HG03378 (cell line): Measurements from ENCODE around the gene FAM53B.

Source experiments
- ATAC-seq: cut with Tn5 transposase; IDR thresholded peaks from one replicate; pipeline ENCODE4 v1.9.1; 2021; ENCODE audit warnings: mild to moderate bottlenecking, moderate library complexity; ENCODE audit not compliant: unreplicated experiment

Gene FAM53B

GRCh38 chr10:124637746-124638145 is 106.4 kb downstream of the FAM53B start:
- ATAC-seq, result no peak

- no peak for ATAC-seq
These were observed 107.0 kb downstream of the FAM53B start for GRCh38 chr10:124637091-124637700.

- ATAC-seq, result no peak
These were observed 107.7 kb downstream of the FAM53B start for GRCh38 chr10:124636271-124636995.

- ATAC-seq, result no peak
These were observed 111.6 kb downstream of the FAM53B start for GRCh38 chr10:124632566-124632965.

DNA sequence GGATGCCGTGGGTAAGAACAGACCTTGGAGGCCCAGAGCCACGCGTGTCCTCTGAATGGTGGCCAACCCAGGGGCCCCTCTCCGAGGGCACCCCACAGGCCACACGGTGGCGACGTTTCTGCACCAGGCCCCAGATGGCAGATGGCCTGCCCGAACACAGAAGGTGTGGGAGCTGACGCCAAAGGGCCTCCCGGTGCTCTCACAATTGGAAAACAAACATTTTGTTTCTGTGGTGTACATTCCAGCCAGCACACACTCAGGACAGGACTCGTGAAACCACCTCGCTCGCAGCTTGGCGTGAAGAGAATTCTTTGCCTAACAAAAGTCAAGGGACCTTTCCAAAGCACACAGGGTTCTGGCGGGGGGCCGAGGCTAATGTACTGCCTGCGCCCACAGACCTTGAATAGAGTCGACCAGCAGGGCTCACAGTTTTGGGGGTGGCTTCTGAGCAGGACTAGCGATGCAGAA is 112.1 kb downstream of the FAM53B start:
- no peak for ATAC-seq

DNA sequence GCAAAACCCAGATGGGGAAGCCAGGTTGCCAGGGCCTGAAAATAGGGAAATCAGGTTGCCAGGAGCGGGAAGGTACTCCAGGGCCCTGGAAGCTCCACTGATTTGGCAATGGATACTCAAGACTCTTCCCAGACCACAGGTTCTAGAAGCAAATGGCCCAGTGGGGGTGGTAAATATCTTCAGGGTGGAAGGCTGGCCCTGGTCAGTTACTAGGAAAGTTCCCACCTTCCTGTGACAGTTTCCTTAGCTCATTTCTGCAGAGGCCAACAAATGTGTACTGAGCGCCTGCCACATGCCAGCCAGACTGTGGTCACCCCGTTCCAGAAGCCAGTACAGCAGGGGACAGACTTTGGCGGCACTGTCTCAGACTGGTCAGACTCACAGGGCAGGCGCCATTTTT is 113.6 kb downstream of the FAM53B start:
- ATAC-seq, result no peak

GRCh38 chr10:124629842-124630241 is 114.3 kb downstream of the FAM53B start:
- no peak for ATAC-seq

DNA sequence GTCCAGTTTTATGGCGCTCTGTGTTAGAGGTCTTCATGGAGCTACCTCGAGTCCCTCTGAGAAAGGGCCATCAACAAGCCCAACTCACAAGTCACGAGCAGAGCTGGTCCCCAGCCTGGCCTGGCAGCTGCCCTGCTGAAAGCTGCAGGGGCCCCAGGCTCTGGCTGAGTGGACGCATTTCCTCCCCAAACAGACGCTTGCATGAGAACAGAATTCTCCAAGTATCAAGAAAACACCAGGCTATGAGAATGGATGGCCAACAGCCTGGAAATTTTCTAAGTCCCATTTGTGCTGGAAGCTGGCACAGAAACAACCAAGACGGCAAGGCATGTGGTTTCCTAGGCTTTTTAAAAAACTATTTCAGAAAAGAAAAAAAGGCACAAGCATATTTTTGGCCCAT is 114.8 kb downstream of the FAM53B start:
- no peak for ATAC-seq

- no peak for ATAC-seq
These were observed 115.5 kb downstream of the FAM53B start for GRCh38 chr10:124628676-124629021.

- ATAC-seq, result no peak
These were observed 116.1 kb downstream of the FAM53B start for GRCh38 chr10:124627866-124628675.

- peak; percentile 75 for ATAC-seq
These were observed 117.3 kb downstream of the FAM53B start for GRCh38 chr10:124626759-124627380.

DNA sequence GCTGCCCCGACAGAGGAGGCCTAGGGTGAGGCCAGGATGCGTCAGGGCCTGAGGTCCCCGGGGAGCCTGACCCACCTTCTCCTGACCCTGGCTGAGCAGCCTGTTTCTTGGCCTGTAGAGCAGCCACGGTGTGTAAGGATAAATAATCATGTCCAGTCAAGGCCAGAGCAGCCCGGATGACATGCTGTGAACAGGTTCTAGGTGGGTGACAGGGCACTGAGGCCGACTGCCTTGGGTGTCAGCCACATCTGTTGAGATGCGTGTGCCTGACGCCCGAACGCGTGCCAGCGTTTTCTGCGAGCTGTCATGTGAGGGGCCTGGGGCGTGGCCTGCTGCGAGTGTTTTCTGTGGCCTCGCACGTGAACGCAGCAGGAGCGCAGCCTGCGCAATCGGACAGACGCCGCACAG is 118.3 kb downstream of the FAM53B start:
- ATAC-seq, result no peak

- no peak for ATAC-seq
These were observed 119.3 kb downstream of the FAM53B start for GRCh38 chr10:124624895-124625294.

DNA sequence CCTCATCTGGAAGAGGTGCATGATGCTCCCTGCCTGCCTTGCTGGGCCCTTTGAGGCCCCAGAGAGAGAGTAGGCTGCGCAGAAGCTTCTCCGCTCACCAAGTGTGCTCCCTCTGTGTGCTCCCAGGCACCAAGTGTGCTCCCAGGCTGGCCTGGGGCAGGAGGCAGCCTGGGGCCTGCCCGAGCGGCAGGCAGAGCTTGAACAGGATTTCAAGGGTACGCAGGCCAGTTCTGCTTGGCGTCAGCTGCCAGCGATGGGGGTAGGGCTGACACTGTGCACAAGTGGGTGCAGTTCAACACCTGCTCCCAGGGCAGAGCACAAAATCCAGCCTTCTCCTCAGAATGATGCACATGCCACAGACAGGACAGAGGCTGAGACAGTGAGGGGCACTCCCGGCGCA is 119.7 kb downstream of the FAM53B start:
- ATAC-seq, result no peak

GRCh38 chr10:124624006-124624405 is 120.2 kb downstream of the FAM53B start:
- no peak for ATAC-seq

- no peak for ATAC-seq
These were observed 121.2 kb downstream of the FAM53B start for GRCh38 chr10:124622866-124623536.

DNA sequence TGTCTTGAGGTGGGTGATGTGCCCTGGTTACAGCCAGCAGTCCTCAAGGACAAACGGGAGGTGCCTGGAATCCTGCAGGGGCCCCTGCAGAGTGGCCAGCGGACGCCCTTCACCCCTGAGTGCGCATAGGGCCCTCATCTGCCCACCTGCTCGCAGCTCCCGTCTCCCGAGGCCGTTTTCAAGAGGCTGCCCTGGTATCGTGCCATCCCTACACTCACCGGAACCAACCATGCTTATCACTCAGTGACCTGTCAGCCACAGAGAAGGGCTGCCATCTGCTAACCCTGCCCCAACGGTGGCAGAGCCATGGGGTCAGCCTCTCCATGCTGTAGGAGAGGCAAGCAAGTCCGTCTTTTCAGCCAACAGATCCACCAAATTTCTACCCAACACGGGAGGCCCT is 122.0 kb downstream of the FAM53B start:
- no peak for ATAC-seq

- no peak for ATAC-seq
These were observed 122.5 kb downstream of the FAM53B start for GRCh38 chr10:124621637-124622036.

DNA sequence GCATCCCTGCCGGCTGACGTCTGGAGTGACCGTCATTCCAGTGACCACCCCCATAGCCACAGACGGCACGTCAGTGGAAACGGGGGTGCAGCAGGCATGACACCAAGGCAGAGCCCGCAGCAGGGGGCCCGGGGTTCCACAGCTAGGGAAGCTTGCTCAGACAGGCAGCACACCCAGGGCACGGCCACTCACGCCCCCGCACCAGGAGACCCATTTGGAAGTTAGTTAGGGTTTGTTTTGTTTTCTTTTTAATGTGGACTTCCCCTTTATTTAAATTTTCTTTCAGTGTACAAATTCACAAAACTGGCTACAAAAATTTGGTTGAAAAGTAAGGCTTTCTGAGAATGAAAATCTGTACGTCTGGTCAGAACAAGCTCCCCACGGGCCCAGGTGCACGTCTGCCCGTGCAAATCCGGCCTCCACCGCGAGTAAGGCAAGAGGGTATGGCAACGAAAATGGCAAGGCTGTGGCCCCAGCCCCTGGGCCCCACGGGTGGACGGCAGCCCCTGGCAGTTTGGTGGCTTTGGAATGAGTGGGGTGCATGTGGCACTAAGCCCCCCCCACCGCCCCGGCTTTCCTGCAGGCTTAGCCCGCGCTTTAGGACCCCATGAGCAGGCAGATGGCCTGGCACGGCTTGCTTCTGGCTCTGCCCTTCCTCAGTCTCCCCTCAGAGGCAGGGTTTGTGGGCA is 124.2 kb downstream of the FAM53B start:
- ATAC-seq, result no peak

DNA sequence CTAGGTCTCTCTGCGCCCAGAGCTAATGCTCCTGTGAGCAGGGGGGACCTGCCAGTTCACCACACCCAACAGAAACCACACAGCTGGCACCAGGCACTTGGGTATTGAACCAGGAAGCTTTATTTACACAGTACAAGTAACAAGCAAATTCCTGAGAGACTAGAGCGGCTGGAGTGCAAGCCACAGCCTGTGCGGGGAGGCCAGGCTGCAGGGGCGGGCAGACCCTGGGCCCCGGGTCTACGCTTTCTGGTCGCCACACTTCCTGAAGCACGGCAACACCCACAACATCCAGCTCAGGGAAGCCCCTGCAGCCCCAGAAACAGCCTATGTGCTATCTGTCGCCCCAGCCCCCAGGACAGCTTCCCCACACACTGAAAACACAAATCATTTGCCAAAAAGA is 125.0 kb downstream of the FAM53B start:
- no peak for ATAC-seq
